ENCODE data around the gene CHST8.

CHST8 gene

DNA sequence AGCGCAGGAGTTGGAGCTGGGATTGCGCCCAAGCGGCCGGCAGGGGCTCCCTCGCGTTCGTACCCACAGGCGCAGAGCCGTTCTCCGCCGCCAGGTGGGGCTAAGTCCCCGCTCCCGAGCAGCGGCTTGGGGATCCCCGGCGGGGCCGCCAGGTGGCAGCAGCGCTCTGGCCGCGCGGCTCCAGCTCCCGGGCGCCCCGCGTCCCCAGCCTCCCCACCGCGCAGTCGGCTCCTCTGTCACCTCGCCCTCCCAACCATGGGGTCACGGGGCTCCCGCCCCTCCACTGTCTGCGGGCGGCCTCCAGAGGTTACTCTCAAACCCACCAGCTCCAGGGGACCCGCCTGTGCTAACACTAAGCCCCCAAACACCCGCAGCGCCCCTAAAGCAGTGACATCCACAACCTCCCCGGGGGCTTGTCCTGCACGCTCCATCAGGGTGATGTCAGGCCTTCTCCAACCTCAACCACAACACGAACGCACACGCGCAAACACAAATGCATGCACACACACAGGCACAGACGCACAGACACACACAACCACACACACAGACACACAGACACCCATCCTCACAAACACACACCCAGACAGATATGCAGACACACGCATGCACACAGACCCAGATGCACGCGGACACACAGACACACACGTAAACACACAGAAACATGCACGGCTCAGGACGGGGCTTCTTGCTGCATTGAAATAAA is 156.5 kb downstream of the CHST8 start:
- in situ Hi-C loops (cut with MboI; ENCODE audit: low sequenced_read_pairs), result loop anchor here (10.0 to 25.0 kb wide), 3 partner anchors 209 to 533 kb away; no protein-coding TSS in a partner anchor

DNA sequence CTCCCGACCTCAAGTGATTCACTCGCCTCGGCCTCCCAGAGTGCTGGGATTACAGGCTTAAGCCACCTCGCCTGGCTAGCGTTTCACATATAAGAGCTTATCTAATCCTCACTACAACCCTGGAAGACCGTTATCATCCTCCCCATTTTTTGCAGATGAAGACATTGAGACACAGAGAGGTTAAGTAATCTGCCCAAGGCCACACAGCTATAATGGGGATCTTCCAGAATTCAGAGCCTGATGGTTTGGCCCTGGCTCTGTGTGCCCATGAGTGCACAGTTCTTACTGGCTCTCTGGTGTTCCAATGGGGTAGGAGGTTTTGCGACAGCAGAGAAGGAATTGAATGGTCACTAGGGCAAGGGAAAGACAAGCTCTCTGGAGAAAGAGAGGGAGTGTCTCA is 158.1 kb downstream of the CHST8 start:
- in situ Hi-C loops (cut with MboI; ENCODE audit: low sequenced_read_pairs), result loop anchor here (10.0 to 25.0 kb wide), 4 partner anchors 207 to 535 kb away; no protein-coding TSS in a partner anchor

- in situ Hi-C loops (cut with MboI; ENCODE audit: low sequenced_read_pairs), result loop anchor here (10.0 to 25.0 kb wide), 2 partner anchors 207 to 315 kb away; no protein-coding TSS in a partner anchor
Measured at GRCh38 chr19:33780251-33780650, 158.5 kb downstream of the CHST8 start.

DNA sequence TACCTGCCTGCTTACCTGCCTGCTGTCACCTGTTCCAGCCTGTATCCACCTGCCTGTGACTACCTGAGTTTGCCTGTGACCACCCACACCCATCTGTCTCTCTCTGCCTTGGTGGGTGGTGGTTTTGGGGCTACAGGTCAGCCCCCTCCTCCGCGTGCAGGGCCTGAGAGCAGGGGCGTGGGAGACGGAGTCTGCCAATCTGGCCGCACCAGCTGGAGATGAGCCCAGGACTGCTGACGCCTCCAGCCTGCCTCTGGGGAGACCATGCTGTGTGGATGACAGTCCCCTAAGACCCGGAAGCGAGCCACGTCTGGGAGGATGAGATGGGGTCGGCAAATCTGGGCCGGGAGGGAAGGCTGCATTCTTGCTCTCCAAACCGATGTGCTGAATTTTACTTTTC is 159.0 kb downstream of the CHST8 start:
- in situ Hi-C loops (cut with MboI; ENCODE audit: low sequenced_read_pairs), result loop anchor here (10.0 to 25.0 kb wide), 2 partner anchors 207 to 314 kb away; no protein-coding TSS in a partner anchor

DNA sequence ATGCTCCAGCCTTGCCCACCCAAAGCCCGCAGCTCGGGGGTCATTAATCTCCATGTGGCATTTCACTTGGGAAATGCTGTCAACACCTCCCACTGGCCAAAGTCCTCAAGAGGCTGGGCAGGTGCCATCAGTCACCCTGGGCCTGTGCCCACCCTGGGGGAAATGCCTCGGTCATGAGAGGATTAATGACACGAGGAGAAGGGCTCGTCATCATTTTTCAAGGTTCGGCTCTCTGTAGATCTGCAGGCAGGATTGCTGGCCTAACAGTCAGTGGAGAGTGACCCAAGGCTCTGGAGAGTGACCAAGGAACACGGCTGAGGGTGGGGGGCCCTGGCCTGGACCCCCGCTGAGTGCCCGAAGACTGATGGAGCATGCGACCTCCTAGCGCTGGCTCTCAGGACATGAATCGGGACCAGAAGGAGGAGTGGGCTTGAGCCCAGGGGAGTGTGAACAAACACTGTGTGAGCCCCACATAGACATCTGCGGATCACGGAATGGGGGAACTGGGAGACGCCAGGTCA is 159.7 kb downstream of the CHST8 start:
- in situ Hi-C loops (cut with MboI; ENCODE audit: low sequenced_read_pairs), result loop anchor here (10.0 to 25.0 kb wide), 2 partner anchors 206 to 313 kb away; no protein-coding TSS in a partner anchor

GRCh38 chr19:33781996-33782395 is 160.2 kb downstream of the CHST8 start:
- in situ Hi-C loops (cut with MboI; ENCODE audit: low sequenced_read_pairs), result loop anchor here (10.0 to 25.0 kb wide), 2 partner anchors 205 to 313 kb away; no protein-coding TSS in a partner anchor

DNA sequence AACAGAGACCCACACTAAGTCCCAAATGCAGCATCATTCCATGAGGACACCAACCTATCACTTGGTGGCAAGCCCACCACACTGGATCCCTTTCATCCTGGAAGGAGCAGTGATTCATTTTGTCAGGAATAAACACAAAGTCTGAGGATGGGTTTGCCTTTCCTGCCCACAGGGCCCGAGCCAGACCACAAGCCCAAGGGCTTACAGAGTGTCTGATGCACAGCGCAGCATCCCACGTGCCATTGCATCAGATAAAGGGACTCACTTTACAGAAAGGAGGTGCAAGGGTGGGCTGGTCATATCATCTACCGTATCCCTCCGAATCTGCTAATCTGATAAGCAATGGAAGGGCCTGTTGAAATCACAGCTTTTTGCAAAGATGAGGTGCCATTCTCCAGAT is 162.7 kb downstream of the CHST8 start:
- in situ Hi-C loops (cut with MboI; ENCODE audit: low sequenced_read_pairs), result loop anchor here (10.0 to 25.0 kb wide), 2 partner anchors 203 to 310 kb away; no protein-coding TSS in a partner anchor

DNA sequence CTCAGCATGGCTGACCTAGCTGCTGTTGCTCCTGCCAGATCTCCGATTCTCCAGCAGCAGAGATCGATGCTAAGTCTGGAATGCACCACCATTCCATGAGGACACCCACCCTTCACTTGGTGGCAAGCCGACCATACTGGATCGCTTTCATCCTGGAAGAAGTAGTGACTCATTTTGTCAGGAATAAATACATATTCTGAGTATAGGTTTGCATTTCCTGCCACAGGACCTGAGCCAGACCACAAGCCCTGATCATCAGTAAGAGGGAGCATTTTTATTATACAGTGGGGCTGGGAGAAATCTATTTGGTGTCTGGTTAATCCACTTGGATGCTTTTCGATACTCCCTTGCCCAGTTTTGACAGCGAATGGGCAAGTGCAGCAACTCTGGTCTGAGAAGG is 164.0 kb downstream of the CHST8 start:
- in situ Hi-C loops (cut with MboI; ENCODE audit: low sequenced_read_pairs), result loop anchor here (10.0 to 25.0 kb wide), 2 partner anchors 202 to 309 kb away; no protein-coding TSS in a partner anchor

- in situ Hi-C loops (cut with MboI; ENCODE audit: low sequenced_read_pairs), result loop anchor here (10.0 to 25.0 kb wide), 2 partner anchors 199 to 306 kb away; no protein-coding TSS in a partner anchor
Measured at GRCh38 chr19:33788676-33789075, 166.9 kb downstream of the CHST8 start.

DNA sequence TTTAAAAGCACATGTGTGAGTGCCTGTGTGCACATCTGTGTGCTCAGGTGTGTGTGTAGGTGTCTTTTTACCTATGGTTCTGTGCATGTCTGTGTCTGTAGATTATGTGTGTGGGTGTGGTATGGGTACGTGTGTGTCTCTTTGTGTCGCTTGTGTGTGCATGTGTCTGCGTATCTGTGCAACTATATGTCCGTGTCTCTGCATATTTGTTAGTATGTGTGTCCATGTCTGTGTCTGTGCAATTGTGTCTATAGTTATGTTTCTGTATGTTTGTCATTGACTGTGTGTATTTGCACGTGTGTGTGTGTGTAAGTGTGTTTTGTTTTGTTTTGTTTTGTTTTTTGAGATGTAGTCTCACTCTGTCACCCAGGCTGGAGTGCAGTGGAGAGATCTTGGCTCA is 167.6 kb downstream of the CHST8 start:
- in situ Hi-C loops (cut with MboI; ENCODE audit: low sequenced_read_pairs), result loop anchor here (10.0 to 25.0 kb wide), 2 partner anchors 198 to 305 kb away; no protein-coding TSS in a partner anchor

GRCh38 chr19:33794683-33795369 is 173.1 kb downstream of the CHST8 start:
- in situ Hi-C loops (cut with MboI; ENCODE audit: low sequenced_read_pairs), result loop anchor here (25.0 kb wide), 1 partner anchor 192 kb away; no protein-coding TSS in a partner anchor

- in situ Hi-C loops (cut with MboI; ENCODE audit: low sequenced_read_pairs), result loop anchor here (25.0 kb wide), 1 partner anchor 192 kb away; no protein-coding TSS in a partner anchor
Measured at GRCh38 chr19:33795370-33796163, 173.8 kb downstream of the CHST8 start.

- in situ Hi-C loops (cut with MboI; ENCODE audit: low sequenced_read_pairs), result loop anchor here (25.0 kb wide), 1 partner anchor 191 kb away; no protein-coding TSS in a partner anchor
Measured at GRCh38 chr19:33796164-33796875, 174.6 kb downstream of the CHST8 start, which contains the start of gene KCTD15. Gene KCTD15 (plus strand): TSS chr19:33796870. CDS start chr19:33800455, 3,585 bp downstream.

DNA sequence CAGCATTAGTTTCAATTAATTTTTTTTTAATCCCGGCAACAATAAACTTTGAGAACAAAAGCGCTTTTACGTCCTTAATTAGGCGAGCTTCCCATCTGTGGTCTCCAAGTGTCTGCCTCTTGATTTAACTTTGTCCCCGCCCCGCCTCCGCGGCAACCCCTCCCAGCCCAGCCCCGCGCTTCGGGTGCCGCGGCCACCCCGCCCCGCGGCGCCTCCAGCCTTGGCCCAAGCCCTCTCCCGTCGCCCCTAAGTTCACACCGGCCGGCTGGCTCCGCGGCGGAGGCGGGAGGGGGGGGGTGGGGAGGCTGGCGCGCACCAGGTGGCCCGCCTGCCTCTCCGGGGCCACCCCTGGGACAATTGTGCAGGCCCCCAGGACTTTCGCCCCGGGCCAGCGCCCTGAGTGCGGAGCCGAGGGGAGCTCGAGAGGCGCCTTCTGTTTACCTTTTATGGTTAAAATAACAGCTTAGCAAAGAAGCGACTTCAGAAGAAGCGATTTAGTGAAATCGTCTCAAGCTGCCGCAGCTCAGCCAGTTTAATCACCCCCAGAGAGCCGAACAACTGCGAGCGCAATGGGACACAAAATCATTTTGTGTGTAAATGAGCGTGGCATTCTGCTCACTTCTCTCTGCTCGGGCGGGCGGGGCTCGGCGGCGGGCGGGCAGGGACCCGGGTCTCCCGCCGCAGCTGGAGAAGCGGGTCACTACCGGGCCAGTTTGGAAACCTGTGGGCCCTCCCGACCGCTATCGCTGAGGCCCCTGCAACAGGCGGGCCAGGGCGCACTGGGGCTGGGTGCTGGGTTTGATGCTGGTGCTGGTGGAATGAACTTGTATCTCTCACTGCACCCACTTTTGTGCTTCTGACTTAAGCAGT is 176.3 kb downstream of the CHST8 start:
- in situ Hi-C loops (cut with MboI; ENCODE audit: low sequenced_read_pairs), result loop anchor here (25.0 kb wide), 1 partner anchor 189 kb away; no protein-coding TSS in a partner anchor

GRCh38 chr19:33798681-33799111 is 176.9 kb downstream of the CHST8 start:
- in situ Hi-C loops (cut with MboI; ENCODE audit: low sequenced_read_pairs), result loop anchor here (25.0 kb wide), 1 partner anchor 189 kb away; no protein-coding TSS in a partner anchor

DNA sequence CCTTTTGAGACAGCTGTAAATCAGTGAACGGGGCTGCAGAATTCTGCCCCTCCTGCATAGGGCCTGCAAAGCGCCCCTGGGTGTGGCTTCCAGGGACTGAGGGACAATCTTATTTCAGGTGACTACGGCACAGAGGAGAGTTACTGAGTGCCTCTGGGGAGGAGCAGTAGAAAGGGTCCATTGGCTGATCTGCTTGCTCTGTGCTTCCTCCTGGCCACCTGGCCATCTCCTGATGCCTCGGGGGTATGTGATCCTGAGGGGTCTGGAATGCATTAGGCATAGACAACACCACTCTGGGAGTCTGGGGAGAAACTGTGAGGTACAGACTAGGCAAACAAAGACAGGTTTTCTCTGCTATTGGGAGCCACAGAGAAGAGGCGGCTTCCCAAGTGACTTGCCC is 177.7 kb downstream of the CHST8 start:
- in situ Hi-C loops (cut with MboI; ENCODE audit: low sequenced_read_pairs), result loop anchor here (25.0 kb wide), 1 partner anchor 188 kb away; no protein-coding TSS in a partner anchor

DNA sequence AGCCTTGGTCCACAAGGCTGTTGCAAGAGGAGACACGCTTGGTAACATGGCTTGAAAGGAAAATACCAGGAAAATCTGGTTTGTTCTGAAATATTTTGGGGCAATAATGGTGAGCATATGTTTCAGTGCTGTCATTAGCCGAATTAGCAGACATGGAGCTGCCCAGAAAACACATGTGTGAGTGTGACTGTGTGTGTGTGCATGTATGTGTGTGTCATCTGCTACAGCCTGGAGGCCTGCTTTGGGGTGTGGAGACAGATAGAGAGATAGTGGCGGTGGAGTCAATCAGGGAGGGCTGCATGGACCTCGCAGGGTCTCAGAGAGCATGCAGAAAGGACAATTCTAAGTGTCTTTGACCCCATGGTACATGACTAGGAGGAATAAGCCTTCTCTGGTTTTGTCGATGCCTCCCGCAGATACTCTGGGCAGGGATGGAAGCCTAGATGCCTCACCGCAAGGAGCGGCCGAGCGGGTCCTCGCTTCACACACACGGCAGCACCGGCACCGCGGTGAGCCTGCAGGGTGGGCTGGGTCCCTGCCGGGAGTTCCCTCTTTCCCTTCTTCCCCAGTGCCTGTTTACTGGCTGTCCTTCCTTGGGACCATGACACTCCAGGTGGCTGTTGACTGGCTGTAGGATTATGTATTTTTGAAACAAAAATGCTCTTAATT is 178.4 kb downstream of the CHST8 start:
- in situ Hi-C loops (cut with MboI; ENCODE audit: low sequenced_read_pairs), result no loop called here

- in situ Hi-C loops (cut with MboI; ENCODE audit: low sequenced_read_pairs), result no loop called here
Measured at GRCh38 chr19:33801411-33801810, 179.7 kb downstream of the CHST8 start.
